HEK293 (cell line): ENCODE data around the gene KY.

Experiments used
- CTCF ChIA-PET: fragments of 350-600 bp; formaldehyde crosslinking; extraction: SDS; loops from one replicate; lab custom pipeline; 2021; ENCODE audit warnings: antibody characterized with exemption; lab: Yijun Ruan, JAX
- POLR2A ChIA-PET: fragments of 300-600 bp; formaldehyde crosslinking; extraction: SDS; loops from one replicate; lab custom pipeline; 2020; ENCODE audit warnings: antibody characterized with exemption, inconsistent platforms; lab: Yijun Ruan, JAX
- H3K27ac ChIP-seq: fragments of 200-500 bp; sonication (Bioruptor generic); 2 replicates; pipeline ENCODE4 v1.5.1; 2014; ENCODE audit warnings: low read depth, low read length, control low read depth, inconsistent platforms; ENCODE audit errors: extremely low read depth
- H3K36me3 ChIP-seq, 2 experiments: fragments of 200-500 bp in 1 of 2; sonication (Bioruptor generic) in 1 of 2; 1 replicate in 1 of 2; 2 replicates in 1 of 2; pipeline ENCODE4 v1.5.1; 2014 to 2017; ENCODE audit warnings: inconsistent platforms in 2 of 2, low read length in 2 of 2; ENCODE audit not compliant: control insufficient read depth in 2 of 2, insufficient read depth in 1 of 2
- H3K4me1 ChIP-seq: fragments of 200-500 bp; sonication (Bioruptor generic); 2 replicates; pipeline ENCODE4 v1.5.1; 2014; ENCODE audit warnings: mild to moderate bottlenecking, low read length, inconsistent platforms; ENCODE audit not compliant: control insufficient read depth, insufficient read depth
- H3K4me3 ChIP-seq: 2 replicates; pipeline ENCODE4 v1.5.1; 2011; ENCODE audit warnings: low read depth, mild to moderate bottlenecking, control low read depth, low read length, moderate library complexity
- H3K9me3 ChIP-seq: fragments of 200-500 bp; sonication (Bioruptor generic); 2 replicates; pipeline ENCODE4 v1.5.1; 2014; ENCODE audit warnings: low read depth, low read length, inconsistent platforms; ENCODE audit not compliant: control insufficient read depth, insufficient read depth
- MEIS1 ChIP-seq: sonication (generic); formaldehyde crosslinking; IDR thresholded peaks from 2 replicates; pipeline ENCODE4 v1.8.1; 2022; ENCODE audit warnings: missing genetic modification reagents, mild to moderate bottlenecking, borderline replicate concordance
- MYNN ChIP-seq: fragments of 450-650 bp; formaldehyde crosslinking; IDR thresholded peaks from 2 replicates; pipeline ENCODE4 v1.5.1; 2016; ENCODE audit warnings: missing biosample characterization, missing genetic modification characterization, borderline replicate concordance
- SCRT1 ChIP-seq: fragments of 450-650 bp; formaldehyde crosslinking; IDR thresholded peaks from 2 replicates; pipeline ENCODE4 v1.5.1; 2016; ENCODE audit warnings: missing biosample characterization, missing genetic modification characterization, borderline replicate concordance
- SETDB1 ChIP-seq: IDR thresholded peaks from one replicate; pipeline ENCODE4 v1.6.1; 2017; ENCODE audit warnings: mild to moderate bottlenecking, low read length, moderate library complexity, mixed read lengths; ENCODE audit not compliant: insufficient read length
- WT1 ChIP-seq: fragments of 450-650 bp; formaldehyde crosslinking; IDR thresholded peaks from 2 replicates; pipeline ENCODE4 v1.5.1; 2016; ENCODE audit warnings: missing biosample characterization, missing genetic modification characterization
- ZBTB17 ChIP-seq: fragments of 450-650 bp; formaldehyde crosslinking; IDR thresholded peaks from 2 replicates; pipeline ENCODE4 v1.5.1; 2016; ENCODE audit warnings: missing biosample characterization, missing genetic modification characterization
- ZBTB8A ChIP-seq: fragments of 450-650 bp; formaldehyde crosslinking; IDR thresholded peaks from 2 replicates; pipeline ENCODE4 v1.5.1; 2016; ENCODE audit warnings: missing biosample characterization, missing genetic modification characterization
- ZFP69B ChIP-seq: fragments of 450-650 bp; formaldehyde crosslinking; IDR thresholded peaks from 2 replicates; pipeline ENCODE4 v1.5.1; 2016; ENCODE audit warnings: missing biosample characterization, missing genetic modification characterization
- ZNF24 ChIP-seq: fragments of 450-650 bp; formaldehyde crosslinking; IDR thresholded peaks from 2 replicates; pipeline ENCODE4 v1.5.1; 2016; ENCODE audit warnings: missing biosample characterization, missing genetic modification characterization
- ZNF302 ChIP-seq: fragments of 450-650 bp; formaldehyde crosslinking; IDR thresholded peaks from 2 replicates; pipeline ENCODE4 v1.5.1; 2016; ENCODE audit warnings: missing biosample characterization, missing genetic modification characterization, low read depth
- ZNF423 ChIP-seq: fragments of 450-650 bp; formaldehyde crosslinking; IDR thresholded peaks from 2 replicates; pipeline ENCODE4 v1.5.1; 2016; ENCODE audit warnings: missing biosample characterization, missing genetic modification characterization
- ZNF433 ChIP-seq: fragments of 450-650 bp; formaldehyde crosslinking; IDR thresholded peaks from 2 replicates; pipeline ENCODE4 v1.5.1; 2016; ENCODE audit warnings: missing biosample characterization, missing genetic modification characterization, low read depth
- ZNF510 ChIP-seq: fragments of 450-650 bp; formaldehyde crosslinking; IDR thresholded peaks from 2 replicates; pipeline ENCODE4 v1.5.1; 2018; ENCODE audit warnings: mild to moderate bottlenecking, missing genetic modification characterization, missing biosample characterization; ENCODE audit not compliant: insufficient replicate concordance
- ZNF521 ChIP-seq: fragments of 450-650 bp; formaldehyde crosslinking; IDR thresholded peaks from 2 replicates; pipeline ENCODE4 v1.5.1; 2017; ENCODE audit warnings: missing biosample characterization, mild to moderate bottlenecking, missing genetic modification characterization
- ZNF670 ChIP-seq: fragments of 450-650 bp; formaldehyde crosslinking; IDR thresholded peaks from 2 replicates; pipeline ENCODE4 v1.5.1; 2016; ENCODE audit warnings: missing biosample characterization, missing genetic modification characterization, low read depth
- ZNF747 ChIP-seq: fragments of 450-650 bp; formaldehyde crosslinking; IDR thresholded peaks from 2 replicates; pipeline ENCODE4 v1.5.1; 2016; ENCODE audit warnings: missing biosample characterization, missing genetic modification characterization
- ZNF837 ChIP-seq: fragments of 450-650 bp; formaldehyde crosslinking; IDR thresholded peaks from 2 replicates; pipeline ENCODE4 v1.5.1; 2016; ENCODE audit warnings: missing biosample characterization, missing genetic modification characterization
- ZNF843 ChIP-seq: fragments of 450-650 bp; formaldehyde crosslinking; IDR thresholded peaks from 2 replicates; pipeline ENCODE4 v1.5.1; 2016; ENCODE audit warnings: missing biosample characterization, missing genetic modification characterization
- ZSCAN16 ChIP-seq: fragments of 450-650 bp; formaldehyde crosslinking; IDR thresholded peaks from 2 replicates; pipeline ENCODE4 v1.5.1; 2016; ENCODE audit warnings: missing biosample characterization, missing genetic modification characterization
- TF ChIP-seq, protein P1 (sequence below): fragments of 450-650 bp; formaldehyde crosslinking; IDR thresholded peaks from 2 replicates; pipeline ENCODE4 v1.5.1; 2017; ENCODE audit warnings: missing biosample characterization, missing genetic modification characterization
- TF ChIP-seq, protein P2 (sequence below): fragments of 450-650 bp; formaldehyde crosslinking; IDR thresholded peaks from 2 replicates; pipeline ENCODE4 v1.5.1; 2017; ENCODE audit warnings: missing biosample characterization, mild to moderate bottlenecking, missing genetic modification characterization, moderate library complexity
- TF ChIP-seq, protein P3 (sequence below): fragments of 450-650 bp; formaldehyde crosslinking; IDR thresholded peaks from 2 replicates; pipeline ENCODE4 v1.5.1; 2017; ENCODE audit warnings: missing biosample characterization, missing genetic modification characterization
- TF ChIP-seq, protein P4 (sequence below): fragments of 450-650 bp; formaldehyde crosslinking; optimal IDR thresholded peaks from 2 replicates; pipeline ENCODE3; 2016; ENCODE audit warnings: missing biosample characterization, mild to moderate bottlenecking, missing genetic modification characterization
- TF ChIP-seq, protein P5 (sequence below): fragments of 450-650 bp; IDR thresholded peaks from 2 replicates; pipeline ENCODE4 v1.5.1; 2018; ENCODE audit warnings: missing biosample characterization, missing genetic modification characterization

The KY gene

DNA sequence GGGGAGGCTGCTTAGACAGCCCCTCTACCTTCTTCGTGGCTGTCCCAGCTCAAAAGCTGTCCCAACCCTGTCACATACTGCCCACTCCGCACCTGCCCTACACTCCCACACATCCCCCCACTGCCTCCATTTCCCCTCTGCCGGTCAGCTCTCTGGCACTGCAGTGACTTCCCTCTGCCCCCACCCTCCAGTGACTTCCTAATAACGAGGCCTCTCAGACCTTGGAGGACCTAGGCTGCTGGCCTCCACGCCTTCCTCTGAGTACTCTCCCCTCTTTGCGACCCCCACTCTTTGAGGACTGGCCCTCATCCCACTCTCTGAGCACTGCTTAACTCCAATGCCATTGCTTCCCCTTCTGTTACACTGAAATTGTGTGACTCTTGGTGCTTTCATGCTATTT lies 45.3 kb downstream of the KY start (continued):
- TF ChIP-seq ZNF433 (no peak), WT1 (no peak), MYNN (tag by site-specific recombination) (no peak), ZNF521 (tag by site-specific recombination) (no peak), ZNF423 (no peak)

DNA sequence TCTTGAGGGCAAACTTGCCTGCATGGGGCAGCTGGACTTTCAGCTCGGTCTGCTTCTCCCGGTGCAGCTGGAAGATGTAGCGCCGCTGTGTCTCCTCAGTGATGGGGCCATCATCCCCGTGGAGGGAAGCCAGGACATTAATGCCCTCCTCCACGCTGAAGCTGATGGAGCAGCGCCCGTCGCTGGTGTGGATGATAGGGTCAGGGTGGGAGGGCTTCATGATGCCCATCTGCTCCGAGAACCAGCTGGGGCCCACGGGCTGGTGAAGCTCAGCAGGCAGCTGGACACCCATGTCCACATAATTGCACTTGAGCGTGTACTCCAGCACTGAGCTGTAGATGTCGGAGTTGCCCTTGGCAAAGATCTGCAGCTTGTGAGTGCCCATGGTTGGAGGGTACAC lies 46.9 kb downstream of the KY start:
- Histone ChIP-seq H3K4me3 (no peak overlapping the region), H3K9me3 (no peaks in the 10 kb centered on the region), H3K4me1 (no peaks in the 10 kb centered on the region), H3K27ac (no peak overlapping the region), H3K36me3 (no peaks in the 10 kb centered on the region)
- ChIA-PET CTCF (interaction anchor here (0.5 to 1.2 kb wide), 5 partner anchors 39 to 1314 kb away, joined by 3 read pairs; no protein-coding TSS in a partner anchor), POLR2A (no interaction called here)
- TF ChIP-seq SCRT1 (tag by site-specific recombination) (no peak), ZBTB8A (tag by site-specific recombination) (no peak), ZNF837 (tag by site-specific recombination) (no peak), SETDB1 (no peak), ZSCAN16 (tag by site-specific recombination) (no peak), ZNF510 (no peak), ZFP69B (tag by site-specific recombination) (no peak), ZNF747 (tag by site-specific recombination) (no peak), ZNF24 (tag by site-specific recombination) (no peak), ZNF423 (no peak), ZNF843 (tag by site-specific recombination) (no peak), ZBTB17 (tag by site-specific recombination) (no peak), ZNF670 (no peak), MEIS1 (CRISPR knock-in tag) (no peak), ZNF302 (tag by site-specific recombination) (no peak)
- TF ChIP-seq, protein P1, sequence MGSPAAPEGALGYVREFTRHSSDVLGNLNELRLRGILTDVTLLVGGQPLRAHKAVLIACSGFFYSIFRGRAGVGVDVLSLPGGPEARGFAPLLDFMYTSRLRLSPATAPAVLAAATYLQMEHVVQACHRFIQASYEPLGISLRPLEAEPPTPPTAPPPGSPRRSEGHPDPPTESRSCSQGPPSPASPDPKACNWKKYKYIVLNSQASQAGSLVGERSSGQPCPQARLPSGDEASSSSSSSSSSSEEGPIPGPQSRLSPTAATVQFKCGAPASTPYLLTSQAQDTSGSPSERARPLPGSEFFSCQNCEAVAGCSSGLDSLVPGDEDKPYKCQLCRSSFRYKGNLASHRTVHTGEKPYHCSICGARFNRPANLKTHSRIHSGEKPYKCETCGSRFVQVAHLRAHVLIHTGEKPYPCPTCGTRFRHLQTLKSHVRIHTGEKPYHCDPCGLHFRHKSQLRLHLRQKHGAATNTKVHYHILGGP (tag by site-specific recombination) = no peak
- TF ChIP-seq, protein P2, sequence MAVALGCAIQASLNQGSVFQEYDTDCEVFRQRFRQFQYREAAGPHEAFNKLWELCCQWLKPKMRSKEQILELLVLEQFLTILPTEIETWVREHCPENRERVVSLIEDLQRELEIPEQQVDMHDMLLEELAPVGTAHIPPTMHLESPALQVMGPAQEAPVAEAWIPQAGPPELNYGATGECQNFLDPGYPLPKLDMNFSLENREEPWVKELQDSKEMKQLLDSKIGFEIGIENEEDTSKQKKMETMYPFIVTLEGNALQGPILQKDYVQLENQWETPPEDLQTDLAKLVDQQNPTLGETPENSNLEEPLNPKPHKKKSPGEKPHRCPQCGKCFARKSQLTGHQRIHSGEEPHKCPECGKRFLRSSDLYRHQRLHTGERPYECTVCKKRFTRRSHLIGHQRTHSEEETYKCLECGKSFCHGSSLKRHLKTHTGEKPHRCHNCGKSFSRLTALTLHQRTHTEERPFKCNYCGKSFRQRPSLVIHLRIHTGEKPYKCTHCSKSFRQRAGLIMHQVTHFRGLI (tag by site-specific recombination) = no peak
- TF ChIP-seq, protein P3, sequence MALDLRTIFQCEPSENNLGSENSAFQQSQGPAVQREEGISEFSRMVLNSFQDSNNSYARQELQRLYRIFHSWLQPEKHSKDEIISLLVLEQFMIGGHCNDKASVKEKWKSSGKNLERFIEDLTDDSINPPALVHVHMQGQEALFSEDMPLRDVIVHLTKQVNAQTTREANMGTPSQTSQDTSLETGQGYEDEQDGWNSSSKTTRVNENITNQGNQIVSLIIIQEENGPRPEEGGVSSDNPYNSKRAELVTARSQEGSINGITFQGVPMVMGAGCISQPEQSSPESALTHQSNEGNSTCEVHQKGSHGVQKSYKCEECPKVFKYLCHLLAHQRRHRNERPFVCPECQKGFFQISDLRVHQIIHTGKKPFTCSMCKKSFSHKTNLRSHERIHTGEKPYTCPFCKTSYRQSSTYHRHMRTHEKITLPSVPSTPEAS (tag by site-specific recombination) = no peak
- TF ChIP-seq, protein P4, sequence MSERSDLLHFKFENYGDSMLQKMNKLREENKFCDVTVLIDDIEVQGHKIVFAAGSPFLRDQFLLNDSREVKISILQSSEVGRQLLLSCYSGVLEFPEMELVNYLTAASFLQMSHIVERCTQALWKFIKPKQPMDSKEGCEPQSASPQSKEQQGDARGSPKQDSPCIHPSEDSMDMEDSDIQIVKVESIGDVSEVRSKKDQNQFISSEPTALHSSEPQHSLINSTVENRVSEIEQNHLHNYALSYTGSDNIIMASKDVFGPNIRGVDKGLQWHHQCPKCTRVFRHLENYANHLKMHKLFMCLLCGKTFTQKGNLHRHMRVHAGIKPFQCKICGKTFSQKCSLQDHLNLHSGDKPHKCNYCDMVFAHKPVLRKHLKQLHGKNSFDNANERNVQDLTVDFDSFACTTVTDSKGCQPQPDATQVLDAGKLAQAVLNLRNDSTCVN (tag by site-specific recombination) = no peak
- TF ChIP-seq, protein P5, sequence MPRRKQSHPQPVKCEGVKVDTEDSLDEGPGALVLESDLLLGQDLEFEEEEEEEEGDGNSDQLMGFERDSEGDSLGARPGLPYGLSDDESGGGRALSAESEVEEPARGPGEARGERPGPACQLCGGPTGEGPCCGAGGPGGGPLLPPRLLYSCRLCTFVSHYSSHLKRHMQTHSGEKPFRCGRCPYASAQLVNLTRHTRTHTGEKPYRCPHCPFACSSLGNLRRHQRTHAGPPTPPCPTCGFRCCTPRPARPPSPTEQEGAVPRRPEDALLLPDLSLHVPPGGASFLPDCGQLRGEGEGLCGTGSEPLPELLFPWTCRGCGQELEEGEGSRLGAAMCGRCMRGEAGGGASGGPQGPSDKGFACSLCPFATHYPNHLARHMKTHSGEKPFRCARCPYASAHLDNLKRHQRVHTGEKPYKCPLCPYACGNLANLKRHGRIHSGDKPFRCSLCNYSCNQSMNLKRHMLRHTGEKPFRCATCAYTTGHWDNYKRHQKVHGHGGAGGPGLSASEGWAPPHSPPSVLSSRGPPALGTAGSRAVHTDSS (tag by site-specific recombination) = no peak
